ENCODE data around the gene IDS. TPM values are rescaled to one million over a fixed set of nuclear protein-coding genes. Genes with fewer than 3 reads are reported as not detected.

The IDS gene
- total and polyA plus RNA-seq, 4 donors, result 5.3 to 21.9 (median 15.4) TPM

GRCh38 chrX:149493567-149494562 lies 11.2 kb downstream of the IDS start:
- H3K27me3 ChIP-seq (ENCODE audit: control insufficient read depth in 4 of 4, insufficient read depth in 4 of 4, low read length in 3 of 4), result no peaks in the 10 kb centered on the region
- no peak overlapping the region for H3K27ac ChIP-seq (ENCODE audit: low read depth in 1 of 2, low read length in 2 of 2)
- TF ChIP-seq FOXA2 (IDR thresholded peaks at IDR 0.05) (no peak), TAF1 (conservative IDR thresholded peaks at IDR 0.05) (no peak), GABPA (IDR thresholded peaks at IDR 0.05 in 1 of 2, conservative IDR thresholded peaks at IDR 0.05 in 1 of 2) (no peak), EGR1 (IDR thresholded peaks at IDR 0.05; ENCODE audit: low read depth in 2 of 2) (no peak), HNF4A (conservative IDR thresholded peaks at IDR 0.05) (no peak), RXRA (IDR thresholded peaks at IDR 0.05) (no peak)
- TF ChIP-seq, protein P1, sequence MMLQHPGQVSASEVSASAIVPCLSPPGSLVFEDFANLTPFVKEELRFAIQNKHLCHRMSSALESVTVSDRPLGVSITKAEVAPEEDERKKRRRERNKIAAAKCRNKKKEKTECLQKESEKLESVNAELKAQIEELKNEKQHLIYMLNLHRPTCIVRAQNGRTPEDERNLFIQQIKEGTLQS (IDR thresholded peaks at IDR 0.05), result no peak
- peaks cover 1 to 40% (median 25%) of the 10 kb centered on the region in 4 donors for H3K36me3 ChIP-seq (ENCODE audit: control insufficient read depth in 4 of 4, insufficient read depth in 3 of 4, low read depth in 1 of 4, low read length in 3 of 4)
- H3K9ac ChIP-seq (ENCODE audit: low read depth in 1 of 2, low read length in 2 of 2), result no peak overlapping the region
- no peaks in the 10 kb centered on the region for H3K9me3 ChIP-seq (ENCODE audit: control insufficient read depth in 4 of 4, low read length in 3 of 4)
- no peak for DNase-seq (ENCODE audit: low spot score)
- 80% methylated on average over 13 of the region's 13 CpGs for WGBS
- H3K4me3 ChIP-seq (ENCODE audit: low read depth in 1 of 3, low read length in 3 of 3), result no peak overlapping the region
- peaks cover 0 to 24% (median 7%) of the 10 kb centered on the region in 4 donors for H3K4me1 ChIP-seq (ENCODE audit: control insufficient read depth in 4 of 4, insufficient read depth in 4 of 4, low read length in 3 of 4)

GRCh38 chrX:149491812-149492211 lies 13.3 kb downstream of the IDS start:
- peaks cover 0 to 23% (median 4%) of the 10 kb centered on the region in 4 donors for H3K4me1 ChIP-seq (ENCODE audit: control insufficient read depth in 4 of 4, insufficient read depth in 4 of 4, low read length in 3 of 4)
- no peaks in the 10 kb centered on the region for H3K27me3 ChIP-seq (ENCODE audit: control insufficient read depth in 4 of 4, insufficient read depth in 4 of 4, low read length in 3 of 4)
- H3K36me3 ChIP-seq (ENCODE audit: control insufficient read depth in 4 of 4, insufficient read depth in 3 of 4, low read depth in 1 of 4, low read length in 3 of 4), result peaks cover 0 to 34% (median 20%) of the 10 kb centered on the region in 4 donors
- no peak for DNase-seq (ENCODE audit: low spot score)
- TF ChIP-seq RXRA (IDR thresholded peaks at IDR 0.05) (peak; percentile 21 to 43), EGR1 (IDR thresholded peaks at IDR 0.05; ENCODE audit: low read depth in 2 of 2) (no peak), HNF4G (IDR thresholded peaks at IDR 0.05) (peak; percentile 16), SP1 (IDR thresholded peaks at IDR 0.05) (peak; percentile 46), FOXA2 (IDR thresholded peaks at IDR 0.05) (peak; percentile 18), REST (IDR thresholded peaks at IDR 0.05) (no peak), HNF4A (conservative IDR thresholded peaks at IDR 0.05) (peak; percentile 59 to 72)
- WGBS, result 24% methylated on average over 2 of the region's 2 CpGs
- no peak overlapping the region for H3K27ac ChIP-seq (ENCODE audit: low read depth in 1 of 2, low read length in 2 of 2)
- no peaks in the 10 kb centered on the region for H3K9me3 ChIP-seq (ENCODE audit: control insufficient read depth in 4 of 4, low read length in 3 of 4)
- no peak overlapping the region for H3K9ac ChIP-seq (ENCODE audit: low read depth in 1 of 2, low read length in 2 of 2)
- H3K4me3 ChIP-seq (ENCODE audit: low read depth in 1 of 3, low read length in 3 of 3), result no peak overlapping the region

DNA sequence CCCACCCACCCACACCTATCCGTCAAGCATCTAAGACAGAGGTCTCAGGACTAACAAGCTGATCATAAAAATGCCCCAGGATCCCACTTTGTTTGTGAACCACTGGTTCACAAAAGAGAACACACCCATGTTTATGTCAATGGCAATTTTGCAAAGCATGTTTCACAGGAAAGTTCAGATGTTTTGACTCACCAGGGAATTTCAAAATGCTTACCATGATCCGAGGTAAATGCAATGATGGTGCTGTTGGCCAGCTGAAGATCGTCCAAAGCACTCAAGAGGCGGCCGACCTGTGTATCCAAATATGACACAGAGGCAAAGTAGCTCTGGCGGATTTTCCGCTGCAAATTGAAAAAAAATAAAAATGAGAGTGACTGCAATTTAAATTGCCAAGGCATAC lies 15.0 kb downstream of the IDS start:
- WGBS, result 75% methylated on average over 7 of the region's 7 CpGs

More for the DNA sequence above, 15.0 kb downstream of the IDS start:
- Histone ChIP-seq H3K4me3 (ENCODE audit: low read depth in 1 of 3, low read length in 3 of 3) (no peak overlapping the region), H3K36me3 (ENCODE audit: control insufficient read depth in 4 of 4, insufficient read depth in 3 of 4, low read depth in 1 of 4, low read length in 3 of 4) (peaks cover 0 to 30% (median 15%) of the 10 kb centered on the region in 4 donors), H3K27ac (ENCODE audit: low read depth in 1 of 2, low read length in 2 of 2) (no peak overlapping the region), H3K9me3 (ENCODE audit: control insufficient read depth in 4 of 4, low read length in 3 of 4) (no peaks in the 10 kb centered on the region), H3K4me1 (ENCODE audit: control insufficient read depth in 4 of 4, insufficient read depth in 4 of 4, low read length in 3 of 4) (peaks cover 0 to 18% (median 2%) of the 10 kb centered on the region in 4 donors), H3K9ac (ENCODE audit: low read depth in 1 of 2, low read length in 2 of 2) (no peak overlapping the region), H3K27me3 (ENCODE audit: control insufficient read depth in 4 of 4, insufficient read depth in 4 of 4, low read length in 3 of 4) (no peaks in the 10 kb centered on the region)
- no peak for TF ChIP-seq REST (IDR thresholded peaks at IDR 0.05)
- no peak for TF ChIP-seq RAD21 (IDR thresholded peaks at IDR 0.05)
- TF ChIP-seq SP1 (IDR thresholded peaks at IDR 0.05), result no peak
- TF ChIP-seq FOXA2 (IDR thresholded peaks at IDR 0.05), result no peak
- TF ChIP-seq TAF1 (conservative IDR thresholded peaks at IDR 0.05), result no peak
- no peak for TF ChIP-seq YY1 (IDR thresholded peaks at IDR 0.05)
- TF ChIP-seq, protein P2, sequence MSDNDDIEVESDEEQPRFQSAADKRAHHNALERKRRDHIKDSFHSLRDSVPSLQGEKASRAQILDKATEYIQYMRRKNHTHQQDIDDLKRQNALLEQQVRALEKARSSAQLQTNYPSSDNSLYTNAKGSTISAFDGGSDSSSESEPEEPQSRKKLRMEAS (IDR thresholded peaks at IDR 0.05), result no peak
- TF ChIP-seq EGR1 (IDR thresholded peaks at IDR 0.05; ENCODE audit: low read depth in 2 of 2), result no peak
- TF ChIP-seq JUND (IDR thresholded peaks at IDR 0.05), result no peak
- no peak for TF ChIP-seq RXRA (IDR thresholded peaks at IDR 0.05)
- DNase-seq (ENCODE audit: low spot score), result no peak
